Omental fat pad (tissue), 4 donors: ENCODE data around the gene HOXC11. TPM values are rescaled to one million over a fixed set of nuclear protein-coding genes. Genes with fewer than 3 reads are reported as not detected.

ENCODE experiments used
- ATAC-seq: fragments of 150-250 bp; one replicate; pipeline ENCODE4 v1.9.1; 2016; ENCODE audit warnings: mild to moderate bottlenecking, moderate library complexity; ENCODE audit not compliant: low FRiP score
- DNase-seq: peaks from one replicate; pipeline ENCODE4 v3.0.0-alpha.2; 2019; ENCODE audit warnings: low spot score
- total RNA-seq, 4 donors: library from RNA; depleted of rRNA; stranded (reverse); fragments of >200 nt; gene quantifications; one replicate each; pipeline ENCODE4 v1.1.0, GENCODE V29; 2016
- TF ChIP-seq, protein P1 (sequence below), 3 donors: fragments of 450-650 bp; IDR thresholded peaks; one replicate each; pipeline ENCODE4 v1.5.1; 2016 to 2017; ENCODE audit warnings: antibody characterized with exemption in 3 of 3, mild to moderate bottlenecking in 3 of 3, moderate library complexity in 2 of 3

The HOXC11 gene
- total RNA-seq, 4 donors from 2014 or later: not detected

DNA sequence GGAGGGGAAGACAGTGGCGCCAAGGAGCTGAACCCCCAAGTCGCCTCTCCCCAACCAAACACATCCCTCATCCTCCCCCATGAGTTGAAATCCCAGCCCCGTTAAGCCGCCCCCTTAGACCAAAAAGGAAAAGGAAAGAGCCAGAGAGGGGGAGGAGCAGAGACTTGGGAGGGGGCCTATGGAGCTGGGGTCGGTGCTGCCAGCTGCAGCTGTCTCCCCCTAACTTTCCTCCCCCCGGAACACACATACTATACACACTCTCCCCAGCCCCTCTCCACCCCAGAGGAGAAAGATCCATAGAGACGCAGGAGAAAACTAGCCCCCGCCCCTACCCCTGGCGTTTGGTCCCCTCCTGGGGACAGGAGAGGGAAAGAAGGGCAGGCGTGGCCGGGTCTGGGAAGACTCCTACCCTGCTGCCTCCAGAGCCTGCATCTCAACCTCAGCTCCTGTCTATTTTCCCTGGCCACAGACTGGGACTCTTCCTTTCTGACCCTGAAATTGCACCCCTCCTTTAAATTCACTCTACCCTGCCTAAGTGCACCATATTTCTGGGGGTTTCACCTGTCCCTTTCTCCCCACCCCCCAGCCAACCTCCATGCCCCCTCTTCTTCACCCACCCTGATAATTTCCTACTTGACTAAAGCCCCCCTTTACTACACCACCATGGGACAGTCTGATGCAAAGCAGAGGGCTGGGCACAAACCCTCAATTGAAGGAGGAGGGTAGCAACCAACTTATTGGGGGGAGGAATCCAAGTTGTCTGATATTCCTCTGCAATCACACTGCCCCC, 25.4 kb downstream of the HOXC11 start:
- TF ChIP-seq, protein P1, sequence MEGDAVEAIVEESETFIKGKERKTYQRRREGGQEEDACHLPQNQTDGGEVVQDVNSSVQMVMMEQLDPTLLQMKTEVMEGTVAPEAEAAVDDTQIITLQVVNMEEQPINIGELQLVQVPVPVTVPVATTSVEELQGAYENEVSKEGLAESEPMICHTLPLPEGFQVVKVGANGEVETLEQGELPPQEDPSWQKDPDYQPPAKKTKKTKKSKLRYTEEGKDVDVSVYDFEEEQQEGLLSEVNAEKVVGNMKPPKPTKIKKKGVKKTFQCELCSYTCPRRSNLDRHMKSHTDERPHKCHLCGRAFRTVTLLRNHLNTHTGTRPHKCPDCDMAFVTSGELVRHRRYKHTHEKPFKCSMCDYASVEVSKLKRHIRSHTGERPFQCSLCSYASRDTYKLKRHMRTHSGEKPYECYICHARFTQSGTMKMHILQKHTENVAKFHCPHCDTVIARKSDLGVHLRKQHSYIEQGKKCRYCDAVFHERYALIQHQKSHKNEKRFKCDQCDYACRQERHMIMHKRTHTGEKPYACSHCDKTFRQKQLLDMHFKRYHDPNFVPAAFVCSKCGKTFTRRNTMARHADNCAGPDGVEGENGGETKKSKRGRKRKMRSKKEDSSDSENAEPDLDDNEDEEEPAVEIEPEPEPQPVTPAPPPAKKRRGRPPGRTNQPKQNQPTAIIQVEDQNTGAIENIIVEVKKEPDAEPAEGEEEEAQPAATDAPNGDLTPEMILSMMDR (IDR thresholded peaks at IDR 0.05): no peak
- ATAC-seq (no peak), DNase-seq (no peak)

- DNase-seq (no peak), ATAC-seq (no peak)
- TF ChIP-seq, protein P1 (IDR thresholded peaks at IDR 0.05): no peak
Observed at GRCh38 chr12:53998900-53999236, 25.9 kb downstream of the HOXC11 start.

DNA sequence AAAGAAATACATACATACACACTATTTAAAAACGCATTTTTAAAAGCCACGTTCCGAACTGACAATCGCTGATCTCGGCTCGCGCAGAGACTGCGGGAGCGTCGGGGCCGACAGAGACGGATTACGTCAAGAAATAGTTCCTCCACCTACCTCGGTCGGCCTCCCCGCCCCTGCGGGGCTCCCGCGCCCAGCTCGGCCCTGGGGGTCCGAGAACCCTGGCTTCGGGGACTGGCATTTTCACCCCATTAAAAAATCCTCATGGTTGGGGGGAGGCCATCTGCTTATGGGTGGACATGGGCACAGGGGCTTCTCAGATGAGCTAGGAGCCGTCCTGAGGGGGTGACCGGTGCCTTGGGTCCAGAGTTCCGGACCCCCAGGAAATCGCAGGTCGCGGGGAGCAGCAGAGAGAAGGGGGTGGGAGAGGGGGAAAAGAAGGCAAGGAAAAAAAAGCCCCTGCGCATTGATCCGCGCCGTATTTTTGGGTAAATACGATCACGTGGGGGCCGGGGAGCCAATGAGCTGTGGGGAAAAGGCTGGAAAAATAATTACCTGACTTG, 26.7 kb downstream of the HOXC11 start:
- DNase-seq (no peak), ATAC-seq (peak; percentile 2)
- TF ChIP-seq, protein P1 (IDR thresholded peaks at IDR 0.05): no peak

DNA sequence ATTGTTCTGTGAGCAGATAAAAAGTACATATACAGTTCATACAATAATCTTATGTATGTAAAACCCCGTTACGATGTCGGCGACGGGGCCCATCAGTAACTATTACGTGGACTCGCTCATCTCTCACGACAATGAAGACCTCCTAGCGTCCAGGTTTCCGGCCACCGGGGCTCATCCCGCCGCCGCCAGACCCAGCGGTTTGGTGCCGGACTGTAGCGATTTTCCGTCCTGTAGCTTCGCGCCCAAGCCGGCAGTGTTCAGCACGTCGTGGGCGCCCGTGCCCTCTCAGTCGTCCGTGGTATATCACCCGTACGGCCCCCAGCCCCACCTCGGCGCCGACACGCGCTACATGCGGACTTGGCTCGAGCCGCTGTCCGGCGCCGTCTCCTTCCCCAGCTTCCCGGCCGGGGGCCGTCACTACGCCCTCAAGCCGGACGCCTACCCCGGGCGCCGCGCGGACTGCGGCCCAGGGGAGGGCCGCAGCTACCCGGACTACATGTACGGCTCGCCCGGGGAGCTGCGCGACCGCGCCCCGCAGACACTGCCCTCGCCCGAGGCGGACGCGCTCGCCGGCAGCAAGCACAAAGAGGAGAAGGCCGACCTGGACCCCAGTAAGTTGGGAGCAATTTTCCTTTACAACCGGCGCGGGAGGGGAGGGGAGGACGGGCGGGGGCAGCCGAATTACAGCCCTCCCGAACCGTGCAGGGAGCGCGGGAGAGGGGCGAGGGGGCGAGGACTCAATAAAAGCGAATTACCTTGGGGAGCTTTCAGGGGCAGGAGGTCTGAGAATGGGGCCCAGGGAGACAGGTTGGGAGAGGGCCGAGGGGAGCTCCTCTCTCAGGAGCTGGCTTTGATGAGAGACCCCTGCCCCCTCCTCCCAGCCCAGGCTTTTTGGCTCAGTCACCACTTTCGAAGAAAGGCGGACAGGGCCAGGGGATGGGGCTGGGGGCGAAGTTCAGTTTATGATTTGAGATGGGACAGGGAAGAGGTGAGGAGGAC, 27.5 kb downstream of the HOXC11 start, which contains the start of gene HOXC9:
Gene HOXC9 (plus strand): TSS at position 46 of the 999 bp plus-strand sequence. CDS start 28 bp downstream, at position 74.
- peak; percentile 42 for ATAC-seq
- DNase-seq: no peak
- TF ChIP-seq, protein P1 (IDR thresholded peaks at IDR 0.05): no peak

- TF ChIP-seq, protein P1 (IDR thresholded peaks at IDR 0.05): no peak
- DNase-seq (no peak), ATAC-seq (no peak)
Observed at GRCh38 chr12:54001283-54002187, 28.6 kb downstream of the HOXC11 start.

- ATAC-seq (no peak), DNase-seq (no peak)
- TF ChIP-seq, protein P1 (IDR thresholded peaks at IDR 0.05): no peak
Observed at GRCh38 chr12:54002278-54002914, 29.5 kb downstream of the HOXC11 start.
